ENCODE measurements around the gene GAB1. TPM values are rescaled to one million over a fixed set of nuclear protein-coding genes. Genes with fewer than 3 reads are reported as not detected.

The GAB1 gene
- total RNA-seq, 1 experiment from 2014 or later, result 15.3 TPM

- Histone ChIP-seq H3K4ac (ENCODE audit: low read depth, low read length) (no peak overlapping the region), H2BK20ac (ENCODE audit: low read depth, low read length, poor library complexity, severe bottlenecking) (no peak overlapping the region), H3K79me1 (ENCODE audit: insufficient read depth, low read depth, low read length, poor library complexity, severe bottlenecking) (no peaks in the 10 kb centered on the region), H3K14ac (ENCODE audit: insufficient read depth, low read length) (no peak overlapping the region), H4K20me1 (ENCODE audit: control insufficient read depth, insufficient read depth, insufficient read length) (no peaks in the 10 kb centered on the region), H2BK5ac (ENCODE audit: insufficient read length, low read length) (no peak overlapping the region), H3K23me2 (ENCODE audit: insufficient read length, low read depth, low read length, poor library complexity, severe bottlenecking) (no peaks in the 10 kb centered on the region), H3K27me3 (ENCODE audit: insufficient read depth, low read length) (no peaks in the 10 kb centered on the region), H3K79me2 (ENCODE audit: insufficient read depth, low read length) (no peaks in the 10 kb centered on the region), H2AK5ac (ENCODE audit: insufficient read length, low read length) (no peak overlapping the region), H3K9ac (ENCODE audit: extremely low read depth, insufficient read length, low read length) (no peak overlapping the region), H2BK12ac (ENCODE audit: insufficient read length, low read depth, low read length) (no peak overlapping the region), H3K23ac (ENCODE audit: insufficient read length, low read depth, low read length) (no peak overlapping the region), H4K8ac (replicated peaks; ENCODE audit: insufficient read length, low read depth, low read length) (no peak overlapping the region), H2BK15ac (ENCODE audit: low read depth, low read length) (no peak overlapping the region), H3K4me2 (ENCODE audit: insufficient read depth, insufficient read length, low read length) (no peak overlapping the region), H3K9me3 (ENCODE audit: control insufficient read depth, low read depth, low read length) (no peaks in the 10 kb centered on the region), H3K18ac (ENCODE audit: insufficient read length, low read depth, low read length) (no peak overlapping the region), H4K91ac (ENCODE audit: insufficient read length, low read depth, low read length) (no peak overlapping the region), H2BK120ac (ENCODE audit: low read depth, low read length, poor library complexity, severe bottlenecking) (no peak overlapping the region), H4K5ac (ENCODE audit: insufficient read length, low read depth, low read length) (no peak overlapping the region), H3K56ac (ENCODE audit: insufficient read length, low read depth, low read length) (no peak overlapping the region), H3K27ac (ENCODE audit: insufficient read length, low read depth, low read length) (no peak overlapping the region), H3T11ph (ENCODE audit: low read length) (no peak overlapping the region), H3K4me1 (ENCODE audit: insufficient read depth, low read length) (peaks cover 8% of the 10 kb centered on the region), H2AFZ (ENCODE audit: low read length) (no peak overlapping the region)
- Mint-ChIP-seq H3K36me3 (ENCODE audit: insufficient read depth in 1 of 3, low read depth in 3 of 3) (no peaks in the 10 kb centered on the region), H3K27ac (no peak overlapping the region), H3K27me3 (ENCODE audit: low read depth) (no peaks in the 10 kb centered on the region), H3K4me3 (no peak overlapping the region), H3K9me3 (no peaks in the 10 kb centered on the region), H3K4me1 (peaks cover 63 to 66% of the 10 kb centered on the region in 2 experiments)
- no peak for DNase-seq
- WGBS (ENCODE audit: extremely low coverage, insufficient read length, low lambda C conversion rate), result no CpG with 5 or more reads among the region's 7 CpGs
- TF ChIP-seq CTCF (conservative IDR thresholded peaks at IDR 0.05), result no peak
These were observed 41.0 kb downstream of the GAB1 start for GRCh38 chr4:143377611-143378099.
